ENCODE measurements around the gene NRXN2.

- TF ChIP-seq EZH2 (optimal IDR thresholded peaks at IDR 0.05; ENCODE audit: low read depth, low read length) (no peak), CTCF (IDR thresholded peaks at IDR 0.05; ENCODE audit: low read length) (no peak)
Observed at GRCh38 chr11:64713781-64714363, 9.1 kb downstream of the NRXN2 start.

Data from MM.1S (cell line).